ENCODE measurements around the gene OMA1. TPM values are rescaled to one million over a fixed set of nuclear protein-coding genes. Genes with fewer than 3 reads are reported as not detected.

Gene OMA1
- polyA plus RNA-seq, 1 of the 3 experiments (the other 2 are of a cell fraction): 6.9 TPM

- Histone ChIP-seq H2AFZ (ENCODE audit: low read depth) (no peak overlapping the region), H3K4me3 (ENCODE audit: low read depth in 2 of 2, low read length in 1 of 2) (no peak overlapping the region), H3K27ac (ENCODE audit: low read depth in 2 of 2, low read length in 1 of 2) (no peak overlapping the region), H3K4me2 (no peak overlapping the region), H3F3A (replicated peaks; ENCODE audit: insufficient read depth) (no peaks in the 10 kb centered on the region), H3K9me2 (no peaks in the 10 kb centered on the region), H3K27me3 (ENCODE audit: insufficient read depth) (no peaks in the 10 kb centered on the region), H4K20me1 (ENCODE audit: insufficient read depth) (no peaks in the 10 kb centered on the region), H3K36me3 (replicated peaks in 1 of 2; ENCODE audit: control insufficient read depth in 1 of 2, insufficient read depth in 2 of 2, low read length in 1 of 2) (no peaks in the 10 kb centered on the region), H3K4me1 (ENCODE audit: control insufficient read depth in 1 of 2, insufficient read depth in 2 of 2, low read depth in 1 of 2, low read length in 1 of 2) (no peaks in the 10 kb centered on the region; a peak in 1 of 4 replicates), H3K79me2 (ENCODE audit: insufficient read depth) (no peaks in the 10 kb centered on the region), H3K9ac (no peak overlapping the region), H3K9me3 (no peaks in the 10 kb centered on the region)
- ChIA-PET POLR2A (no interaction called here), CTCF (no interaction called here)
- no peak for TF ChIP-seq FOSL2 (IDR thresholded peaks at IDR 0.05; ENCODE audit: borderline replicate concordance, low read depth)
- no peak for TF ChIP-seq PBX3 (IDR thresholded peaks at IDR 0.05)
- TF ChIP-seq SMC3 (IDR thresholded peaks at IDR 0.05; ENCODE audit: low read depth, low read length): no peak
- TF ChIP-seq NRF1 (IDR thresholded peaks at IDR 0.05; ENCODE audit: low read depth, low read length): no peak
- TF ChIP-seq CHD2 (IDR thresholded peaks at IDR 0.05; ENCODE audit: low read length, partially characterized antibody): no peak
- TF ChIP-seq RXRA (IDR thresholded peaks at IDR 0.05; ENCODE audit: borderline replicate concordance, low read depth): no peak
- no peak for TF ChIP-seq TAF1 (IDR thresholded peaks at IDR 0.05; ENCODE audit: borderline replicate concordance, low read depth, low read length)
- TF ChIP-seq, protein P1, sequence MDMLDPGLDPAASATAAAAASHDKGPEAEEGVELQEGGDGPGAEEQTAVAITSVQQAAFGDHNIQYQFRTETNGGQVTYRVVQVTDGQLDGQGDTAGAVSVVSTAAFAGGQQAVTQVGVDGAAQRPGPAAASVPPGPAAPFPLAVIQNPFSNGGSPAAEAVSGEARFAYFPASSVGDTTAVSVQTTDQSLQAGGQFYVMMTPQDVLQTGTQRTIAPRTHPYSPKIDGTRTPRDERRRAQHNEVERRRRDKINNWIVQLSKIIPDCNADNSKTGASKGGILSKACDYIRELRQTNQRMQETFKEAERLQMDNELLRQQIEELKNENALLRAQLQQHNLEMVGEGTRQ (IDR thresholded peaks at IDR 0.05; ENCODE audit: borderline replicate concordance, low read depth, low read length): no peak
- TF ChIP-seq FOXJ3 (CRISPR knock-in tag; IDR thresholded peaks at IDR 0.05): no peak
- TF ChIP-seq POLR2AphosphoS5 (IDR thresholded peaks at IDR 0.05; ENCODE audit: low read depth, low read length): no peak
- TF ChIP-seq SIN3A (IDR thresholded peaks at IDR 0.05; ENCODE audit: borderline replicate concordance, low read depth, low read length): no peak
- no peak for TF ChIP-seq MEF2A (IDR thresholded peaks at IDR 0.05; ENCODE audit: borderline replicate concordance, low read depth)
- TF ChIP-seq YY1 (IDR thresholded peaks at IDR 0.05; ENCODE audit: low read depth): no peak
- TF ChIP-seq GABPA (IDR thresholded peaks at IDR 0.05; ENCODE audit: low read depth): no peak
- TF ChIP-seq ELF1 (IDR thresholded peaks at IDR 0.05): no peak
- no peak for TF ChIP-seq TEAD4 (IDR thresholded peaks at IDR 0.05; ENCODE audit: borderline replicate concordance, insufficient read depth)
- TF ChIP-seq FOXM1 (IDR thresholded peaks at IDR 0.05; ENCODE audit: low read depth): no peak
- no peak for TF ChIP-seq TCF12 (IDR thresholded peaks at IDR 0.05)
- TF ChIP-seq, protein P2, sequence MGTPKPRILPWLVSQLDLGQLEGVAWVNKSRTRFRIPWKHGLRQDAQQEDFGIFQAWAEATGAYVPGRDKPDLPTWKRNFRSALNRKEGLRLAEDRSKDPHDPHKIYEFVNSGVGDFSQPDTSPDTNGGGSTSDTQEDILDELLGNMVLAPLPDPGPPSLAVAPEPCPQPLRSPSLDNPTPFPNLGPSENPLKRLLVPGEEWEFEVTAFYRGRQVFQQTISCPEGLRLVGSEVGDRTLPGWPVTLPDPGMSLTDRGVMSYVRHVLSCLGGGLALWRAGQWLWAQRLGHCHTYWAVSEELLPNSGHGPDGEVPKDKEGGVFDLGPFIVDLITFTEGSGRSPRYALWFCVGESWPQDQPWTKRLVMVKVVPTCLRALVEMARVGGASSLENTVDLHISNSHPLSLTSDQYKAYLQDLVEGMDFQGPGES (IDR thresholded peaks at IDR 0.05; ENCODE audit: low read depth, low read length): no peak
- WGBS (ENCODE audit: low lambda C conversion rate): 60% methylated on average over 3 of the region's 3 CpGs
- DNase-seq: no peak
Observed at GRCh38 chr1:58469476-58469875, 77.0 kb downstream of the OMA1 start.
